Measurements from ENCODE around the gene TBXAS1.
"Not testable (repeated sequence)": the region's sequence is repeated elsewhere in the genome, so short reads cannot be mapped to it uniquely, and the experiment has no call there.

TBXAS1 gene

GRCh38 chr7:139915864-139916716, 87.0 kb downstream of the TBXAS1 start:
- DNase-seq = peak; percentile 81

GRCh38 chr7:139916717-139917395, 87.8 kb downstream of the TBXAS1 start:
- peak; percentile 69 for DNase-seq

- no peak for DNase-seq
These were observed 88.8 kb downstream of the TBXAS1 start for GRCh38 chr7:139917851-139918250.

GRCh38 chr7:139918480-139918879, 89.4 kb downstream of the TBXAS1 start:
- DNase-seq = no peak

- no peak for DNase-seq
These were observed 94.0 kb downstream of the TBXAS1 start for GRCh38 chr7:139923090-139923489.

- no peak for DNase-seq
These were observed 95.4 kb downstream of the TBXAS1 start for GRCh38 chr7:139924461-139924860.

GRCh38 chr7:139929221-139929620, 100.2 kb downstream of the TBXAS1 start:
- not testable (repeated sequence) for DNase-seq

GRCh38 chr7:139930286-139930965, 101.4 kb downstream of the TBXAS1 start:
- no peak for DNase-seq

- DNase-seq = no peak
These were observed 102.3 kb downstream of the TBXAS1 start for GRCh38 chr7:139931190-139931934.

- no peak for DNase-seq
These were observed 103.5 kb downstream of the TBXAS1 start for GRCh38 chr7:139932531-139932930.

GRCh38 chr7:139936760-139937310, 107.8 kb downstream of the TBXAS1 start:
- DNase-seq = no peak

- DNase-seq = no peak
These were observed 108.7 kb downstream of the TBXAS1 start for GRCh38 chr7:139937715-139938114.

GRCh38 chr7:139940866-139941265, 111.8 kb downstream of the TBXAS1 start:
- no peak for DNase-seq

- no peak for DNase-seq
These were observed 112.4 kb downstream of the TBXAS1 start for GRCh38 chr7:139941421-139941820.

- DNase-seq = no peak
These were observed 112.8 kb downstream of the TBXAS1 start for GRCh38 chr7:139941866-139942265.

- DNase-seq = no peak
These were observed 113.6 kb downstream of the TBXAS1 start for GRCh38 chr7:139942636-139943035.

- no peak for DNase-seq
These were observed 114.3 kb downstream of the TBXAS1 start for GRCh38 chr7:139943401-139943800.

GRCh38 chr7:139944248-139944647, 115.2 kb downstream of the TBXAS1 start:
- no peak for DNase-seq

- DNase-seq = no peak
These were observed 117.5 kb downstream of the TBXAS1 start for GRCh38 chr7:139946533-139946932.

- no peak for DNase-seq
These were observed 118.0 kb downstream of the TBXAS1 start for GRCh38 chr7:139947021-139947420.

- no peak for DNase-seq
These were observed 119.1 kb downstream of the TBXAS1 start for GRCh38 chr7:139948167-139948566.

GRCh38 chr7:139948587-139949335, 119.7 kb downstream of the TBXAS1 start:
- no peak for DNase-seq

All from activated CD8-positive, alpha-beta memory T cell treated with anti-CD3 and anti-CD28 coated beads for 24 hours (primary cell).